ENCODE measurements around the gene IQSEC1. TPM values are rescaled to one million over a fixed set of nuclear protein-coding genes. Genes with fewer than 3 reads are reported as not detected.
"Not testable (repeated sequence)": the region's sequence is repeated elsewhere in the genome, so short reads cannot be mapped to it uniquely, and the experiment has no call there.

IQSEC1 gene
- total RNA-seq, 1 donor from 2014 or later, result 29.5 TPM

- Histone ChIP-seq H3K4me1 (ENCODE audit: insufficient read depth, low read length) (no peaks in the 10 kb centered on the region), H3K27me3 (ENCODE audit: insufficient read depth, low read length) (no peaks in the 10 kb centered on the region), H3K36me3 (ENCODE audit: insufficient read depth, low read length) (no peaks in the 10 kb centered on the region), H3K9ac (ENCODE audit: low read length) (no peak overlapping the region), H3K4me2 (ENCODE audit: low read length) (no peak overlapping the region), H3K4me3 (ENCODE audit: insufficient read depth, low read depth, low read length) (no peak overlapping the region), H3K79me2 (ENCODE audit: insufficient read depth, low read length) (no peaks in the 10 kb centered on the region), H3K9me3 (ENCODE audit: insufficient read depth, low read depth, low read length) (no peaks in the 10 kb centered on the region), H3K27ac (ENCODE audit: low read depth, low read length) (no peak overlapping the region), H2AFZ (ENCODE audit: low read depth, low read length) (no peak overlapping the region), H4K20me1 (ENCODE audit: insufficient read depth, low read length) (no peaks in the 10 kb centered on the region)
- no peaks in the 10 kb centered on the region for H3K4me1 Mint-ChIP-seq (ENCODE audit: low read depth, unreplicated experiment)
- TF ChIP-seq CTCF (IDR thresholded peaks at IDR 0.05; ENCODE audit: insufficient read depth, low read depth, low read length), result no peak
- TF ChIP-seq EZH2 (IDR thresholded peaks at IDR 0.05; ENCODE audit: insufficient read depth, low read length), result no peak
- H3K9me3 Mint-ChIP-seq (ENCODE audit: unreplicated experiment), result peaks cover 5% of the 10 kb centered on the region
- no peak overlapping the region for H3K27ac Mint-ChIP-seq (ENCODE audit: unreplicated experiment)
- H3K36me3 Mint-ChIP-seq (ENCODE audit: low read depth, unreplicated experiment), result no peaks in the 10 kb centered on the region
- no peak overlapping the region for H3K4me3 Mint-ChIP-seq (ENCODE audit: unreplicated experiment)
- peaks cover 50% of the 10 kb centered on the region for H3K27me3 Mint-ChIP-seq (ENCODE audit: low read depth, unreplicated experiment)
- no peak for FAIRE-seq
- DNase-seq (ENCODE audit: low read depth), result no peak
Observed at GRCh38 chr3:12879191-12879815, 193.9 kb downstream of the IQSEC1 start.

GRCh38 chr3:12878758-12879157, 194.5 kb downstream of the IQSEC1 start:
- not testable (repeated sequence) for H3K4me3 Mint-ChIP-seq (ENCODE audit: unreplicated experiment); H3K36me3 ChIP-seq (ENCODE audit: insufficient read depth, low read length); H3K36me3 Mint-ChIP-seq (ENCODE audit: low read depth, unreplicated experiment); H3K27ac Mint-ChIP-seq (ENCODE audit: unreplicated experiment); DNase-seq (ENCODE audit: low read depth); H3K4me1 Mint-ChIP-seq (ENCODE audit: low read depth, unreplicated experiment); H3K9ac ChIP-seq (ENCODE audit: low read length); H4K20me1 ChIP-seq (ENCODE audit: insufficient read depth, low read length); H3K27ac ChIP-seq (ENCODE audit: low read depth, low read length); FAIRE-seq; H3K27me3 ChIP-seq (ENCODE audit: insufficient read depth, low read length); H3K4me3 ChIP-seq (ENCODE audit: insufficient read depth, low read depth, low read length); H3K4me1 ChIP-seq (ENCODE audit: insufficient read depth, low read length); H3K9me3 ChIP-seq (ENCODE audit: insufficient read depth, low read depth, low read length); H2AFZ ChIP-seq (ENCODE audit: low read depth, low read length); H3K4me2 ChIP-seq (ENCODE audit: low read length); H3K9me3 Mint-ChIP-seq (ENCODE audit: unreplicated experiment); H3K79me2 ChIP-seq (ENCODE audit: insufficient read depth, low read length)
- H3K27me3 Mint-ChIP-seq (ENCODE audit: low read depth, unreplicated experiment), result peaks cover 52% of the 10 kb centered on the region

GRCh38 chr3:12878141-12878574, 195.1 kb downstream of the IQSEC1 start:
- TF ChIP-seq CTCF (IDR thresholded peaks at IDR 0.05; ENCODE audit: insufficient read depth, low read depth, low read length) (no peak), EZH2 (IDR thresholded peaks at IDR 0.05; ENCODE audit: insufficient read depth, low read length) (no peak)
- no peak overlapping the region for H3K4me3 Mint-ChIP-seq (ENCODE audit: unreplicated experiment)

More at GRCh38 chr3:12878141-12878574, 195.1 kb downstream of the IQSEC1 start:
- no peak overlapping the region for H3K27ac Mint-ChIP-seq (ENCODE audit: unreplicated experiment)
- no peaks in the 10 kb centered on the region for H3K36me3 Mint-ChIP-seq (ENCODE audit: low read depth, unreplicated experiment)
- no peaks in the 10 kb centered on the region for H3K79me2 ChIP-seq (ENCODE audit: insufficient read depth, low read length)
- H3K27me3 Mint-ChIP-seq (ENCODE audit: low read depth, unreplicated experiment), result peaks cover 49% of the 10 kb centered on the region
- H3K9ac ChIP-seq (ENCODE audit: low read length), result no peak overlapping the region
- peaks cover 1% of the 10 kb centered on the region for H3K9me3 Mint-ChIP-seq (ENCODE audit: unreplicated experiment)
- H3K4me3 ChIP-seq (ENCODE audit: insufficient read depth, low read depth, low read length), result no peak overlapping the region
- H3K4me2 ChIP-seq (ENCODE audit: low read length), result no peak overlapping the region
- no peaks in the 10 kb centered on the region for H3K4me1 ChIP-seq (ENCODE audit: insufficient read depth, low read length)
- H3K36me3 ChIP-seq (ENCODE audit: insufficient read depth, low read length), result no peaks in the 10 kb centered on the region
- no peaks in the 10 kb centered on the region for H3K9me3 ChIP-seq (ENCODE audit: insufficient read depth, low read depth, low read length)
- no peaks in the 10 kb centered on the region for H4K20me1 ChIP-seq (ENCODE audit: insufficient read depth, low read length)
- no peaks in the 10 kb centered on the region for H3K4me1 Mint-ChIP-seq (ENCODE audit: low read depth, unreplicated experiment)
- no peaks in the 10 kb centered on the region for H3K27me3 ChIP-seq (ENCODE audit: insufficient read depth, low read length)
- no peak for FAIRE-seq
- no peak overlapping the region for H3K27ac ChIP-seq (ENCODE audit: low read depth, low read length)
- H2AFZ ChIP-seq (ENCODE audit: low read depth, low read length), result no peak overlapping the region
- no peak for DNase-seq (ENCODE audit: low read depth)
